ENCODE data around the gene KCTD15.

DNA sequence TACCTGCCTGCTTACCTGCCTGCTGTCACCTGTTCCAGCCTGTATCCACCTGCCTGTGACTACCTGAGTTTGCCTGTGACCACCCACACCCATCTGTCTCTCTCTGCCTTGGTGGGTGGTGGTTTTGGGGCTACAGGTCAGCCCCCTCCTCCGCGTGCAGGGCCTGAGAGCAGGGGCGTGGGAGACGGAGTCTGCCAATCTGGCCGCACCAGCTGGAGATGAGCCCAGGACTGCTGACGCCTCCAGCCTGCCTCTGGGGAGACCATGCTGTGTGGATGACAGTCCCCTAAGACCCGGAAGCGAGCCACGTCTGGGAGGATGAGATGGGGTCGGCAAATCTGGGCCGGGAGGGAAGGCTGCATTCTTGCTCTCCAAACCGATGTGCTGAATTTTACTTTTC is 15.9 kb upstream of the KCTD15 start:
- TF ChIP-seq, protein P1, sequence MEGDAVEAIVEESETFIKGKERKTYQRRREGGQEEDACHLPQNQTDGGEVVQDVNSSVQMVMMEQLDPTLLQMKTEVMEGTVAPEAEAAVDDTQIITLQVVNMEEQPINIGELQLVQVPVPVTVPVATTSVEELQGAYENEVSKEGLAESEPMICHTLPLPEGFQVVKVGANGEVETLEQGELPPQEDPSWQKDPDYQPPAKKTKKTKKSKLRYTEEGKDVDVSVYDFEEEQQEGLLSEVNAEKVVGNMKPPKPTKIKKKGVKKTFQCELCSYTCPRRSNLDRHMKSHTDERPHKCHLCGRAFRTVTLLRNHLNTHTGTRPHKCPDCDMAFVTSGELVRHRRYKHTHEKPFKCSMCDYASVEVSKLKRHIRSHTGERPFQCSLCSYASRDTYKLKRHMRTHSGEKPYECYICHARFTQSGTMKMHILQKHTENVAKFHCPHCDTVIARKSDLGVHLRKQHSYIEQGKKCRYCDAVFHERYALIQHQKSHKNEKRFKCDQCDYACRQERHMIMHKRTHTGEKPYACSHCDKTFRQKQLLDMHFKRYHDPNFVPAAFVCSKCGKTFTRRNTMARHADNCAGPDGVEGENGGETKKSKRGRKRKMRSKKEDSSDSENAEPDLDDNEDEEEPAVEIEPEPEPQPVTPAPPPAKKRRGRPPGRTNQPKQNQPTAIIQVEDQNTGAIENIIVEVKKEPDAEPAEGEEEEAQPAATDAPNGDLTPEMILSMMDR (IDR thresholded peaks at IDR 0.05), result no peak
- TF ChIP-seq POLR2A (IDR thresholded peaks at IDR 0.05) (no peak), POLR2AphosphoS5 (IDR thresholded peaks at IDR 0.05) (no peak)

All from stomach (tissue), 4 donors.